Neural crest cell (in vitro differentiated cells): ENCODE measurements around the gene FANK1. TPM values are rescaled to one million over a fixed set of nuclear protein-coding genes. Genes with fewer than 3 reads are reported as not detected.
"Not testable (repeated sequence)": the region's sequence is repeated elsewhere in the genome, so short reads cannot be mapped to it uniquely, and the experiment has no call there.

Experiments used
- DNase-seq: peaks from one replicate; pipeline ENCODE4 v3.0.0; 2021; ENCODE audit warnings: low read depth, mixed read lengths, low spot score
- H3K27ac Mint-ChIP-seq: one replicate; pipeline ENCODE4 v1.8.0; 2021; ENCODE audit warnings: mild to moderate bottlenecking, mixed read lengths; ENCODE audit not compliant: unreplicated experiment
- H3K27me3 Mint-ChIP-seq: 2 replicates; pipeline ENCODE4 v1.8.0; 2021; ENCODE audit warnings: low read depth, mild to moderate bottlenecking, mixed read lengths
- H3K36me3 Mint-ChIP-seq: 2 replicates; pipeline ENCODE4 v1.8.0; 2021; ENCODE audit warnings: low read depth, mild to moderate bottlenecking, mixed read lengths
- H3K4me1 Mint-ChIP-seq: 2 replicates; pipeline ENCODE4 v1.8.0; 2021; ENCODE audit warnings: mixed read lengths
- H3K4me3 Mint-ChIP-seq: one replicate; pipeline ENCODE4 v1.8.0; 2021; ENCODE audit warnings: mild to moderate bottlenecking, mixed read lengths
- H3K9me3 Mint-ChIP-seq: 2 replicates; pipeline ENCODE4 v1.8.0; 2021; ENCODE audit warnings: mixed read lengths
- CTCF ChIP-seq: fragments of 200-600 bp; sonication (generic); conservative IDR thresholded peaks from 2 replicates; pipeline ENCODE4 v1.5.0; 2021; ENCODE audit warnings: antibody characterized with exemption, mild to moderate bottlenecking
- total RNA-seq: library from RNA; stranded (reverse); gene quantifications from 2 replicates; pipeline ENCODE4 v1.2.1, GENCODE V29; 2021

FANK1 gene
- total RNA-seq, 1 donor from 2014 or later = 2.4 TPM

GRCh38 chr10:125881192-125881591 is 15.2 kb upstream of the FANK1 start, which contains the start of gene DHX32:
Gene DHX32, minus strand, starts transcription at chr10:125881292. Its CDS starts 468 bp downstream, at chr10:125880824.
- H3K9me3 Mint-ChIP-seq = peaks cover 6% of the 10 kb centered on the region
- H3K36me3 Mint-ChIP-seq = peaks cover 25% of the 10 kb centered on the region
- peaks cover 28% of the 10 kb centered on the region for H3K4me1 Mint-ChIP-seq
- H3K27me3 Mint-ChIP-seq = no peaks in the 10 kb centered on the region
- peak; percentile 5 for DNase-seq
- H3K27ac Mint-ChIP-seq = peak within 1 kb of the TSS; percentile 91
- no peak for TF ChIP-seq CTCF
- peak within 1 kb of the TSS; percentile 67 for H3K4me3 Mint-ChIP-seq

- no peak overlapping the region for H3K4me3 Mint-ChIP-seq
- peaks cover 2% of the 10 kb centered on the region for H3K9me3 Mint-ChIP-seq
- DNase-seq = no peak
- no peaks in the 10 kb centered on the region for H3K27me3 Mint-ChIP-seq
- H3K27ac Mint-ChIP-seq = no peak overlapping the region
- H3K36me3 Mint-ChIP-seq = peaks cover 14% of the 10 kb centered on the region
- TF ChIP-seq CTCF = no peak
- peaks cover 28% of the 10 kb centered on the region for H3K4me1 Mint-ChIP-seq
Observed at GRCh38 chr10:125882596-125882995, 13.8 kb upstream of the FANK1 start.

- Mint-ChIP-seq H3K27ac (no peak overlapping the region), H3K4me1 (peaks cover 28% of the 10 kb centered on the region), H3K9me3 (peaks cover 2% of the 10 kb centered on the region), H3K27me3 (no peaks in the 10 kb centered on the region), H3K4me3 (no peak overlapping the region), H3K36me3 (peaks cover 11% of the 10 kb centered on the region)
- TF ChIP-seq CTCF = no peak
- DNase-seq = no peak
Observed at GRCh38 chr10:125883211-125883610, 13.2 kb upstream of the FANK1 start.

GRCh38 chr10:125886914-125887512 is 9.4 kb upstream of the FANK1 start:
- Mint-ChIP-seq H3K27me3 (no peaks in the 10 kb centered on the region), H3K36me3 (peaks cover 4% of the 10 kb centered on the region), H3K4me3 (no peak overlapping the region), H3K9me3 (peaks cover 2% of the 10 kb centered on the region), H3K4me1 (peaks cover 5% of the 10 kb centered on the region), H3K27ac (no peak overlapping the region)
- no peak for TF ChIP-seq CTCF
- DNase-seq = no peak

GRCh38 chr10:125889441-125889840 is 6.9 kb upstream of the FANK1 start:
- H3K9me3 Mint-ChIP-seq, H3K4me3 Mint-ChIP-seq, H3K27me3 Mint-ChIP-seq, DNase-seq, H3K36me3 Mint-ChIP-seq, H3K4me1 Mint-ChIP-seq, H3K27ac Mint-ChIP-seq: not testable (repeated sequence)

- not testable (repeated sequence) for H3K9me3 Mint-ChIP-seq, H3K27me3 Mint-ChIP-seq, DNase-seq, H3K36me3 Mint-ChIP-seq, H3K4me3 Mint-ChIP-seq, H3K27ac Mint-ChIP-seq
- peaks cover 19% of the 10 kb centered on the region for H3K4me1 Mint-ChIP-seq
Observed at GRCh38 chr10:125892402-125892801, 4.0 kb upstream of the FANK1 start.

GRCh38 chr10:125894176-125894575 is 2.2 kb upstream of the FANK1 start:
- not testable (repeated sequence) for H3K27ac Mint-ChIP-seq, H3K9me3 Mint-ChIP-seq, DNase-seq, H3K36me3 Mint-ChIP-seq, H3K27me3 Mint-ChIP-seq
- peak overlapping the region; percentile 2 for H3K4me3 Mint-ChIP-seq
- H3K4me1 Mint-ChIP-seq = peaks cover 20% of the 10 kb centered on the region

- H3K4me3 Mint-ChIP-seq = peak overlapping the region; percentile 86
- H3K27me3 Mint-ChIP-seq, H3K9me3 Mint-ChIP-seq, H3K36me3 Mint-ChIP-seq: not testable (repeated sequence)
- DNase-seq = peak; percentile 55
- H3K4me1 Mint-ChIP-seq = peaks cover 20% of the 10 kb centered on the region
- H3K27ac Mint-ChIP-seq = peak overlapping the region; percentile 89
Observed at GRCh38 chr10:125895130-125896087, 955 bp upstream of the FANK1 start.

GRCh38 chr10:125897317-125897716 is 953 bp downstream of the FANK1 start:
- DNase-seq, H3K27me3 Mint-ChIP-seq, H3K36me3 Mint-ChIP-seq, H3K9me3 Mint-ChIP-seq, H3K27ac Mint-ChIP-seq: not testable (repeated sequence)
- peak overlapping the region; percentile 93 for H3K4me3 Mint-ChIP-seq
- peaks cover 20% of the 10 kb centered on the region for H3K4me1 Mint-ChIP-seq
